Fibroblast of the aortic adventitia (primary cell): Measurements from ENCODE around the gene PLS3. TPM values are rescaled to one million over a fixed set of nuclear protein-coding genes. Genes with fewer than 3 reads are reported as not detected.

Source experiments
- DNase-seq: peaks from one replicate; pipeline ENCODE4 v3.0.0-alpha.2; 2010; ENCODE audit warnings: low read depth
- H3K4me3 ChIP-seq: 2 replicates; pipeline ENCODE4 v1.5.1; 2011; ENCODE audit warnings: low read depth, mild to moderate bottlenecking, control low read depth, low read length, moderate library complexity
- total RNA-seq: library from RNA; depleted of rRNA; stranded (reverse); fragments of >200 nt; gene quantifications from 2 replicates; pipeline ENCODE4 v1.2.3, GENCODE V29; 2012; ENCODE audit warnings: low replicate concordance
- TF ChIP-seq, protein P1 (sequence below): IDR thresholded peaks from 2 replicates; pipeline ENCODE4 v1.5.1; 2011; ENCODE audit warnings: mild to moderate bottlenecking, low read length, control low read depth, inconsistent platforms; ENCODE audit not compliant: insufficient read depth

PLS3 gene
- total RNA-seq, 1 donor = 309 TPM

- no peak overlapping the region for H3K4me3 ChIP-seq
- TF ChIP-seq, protein P1, sequence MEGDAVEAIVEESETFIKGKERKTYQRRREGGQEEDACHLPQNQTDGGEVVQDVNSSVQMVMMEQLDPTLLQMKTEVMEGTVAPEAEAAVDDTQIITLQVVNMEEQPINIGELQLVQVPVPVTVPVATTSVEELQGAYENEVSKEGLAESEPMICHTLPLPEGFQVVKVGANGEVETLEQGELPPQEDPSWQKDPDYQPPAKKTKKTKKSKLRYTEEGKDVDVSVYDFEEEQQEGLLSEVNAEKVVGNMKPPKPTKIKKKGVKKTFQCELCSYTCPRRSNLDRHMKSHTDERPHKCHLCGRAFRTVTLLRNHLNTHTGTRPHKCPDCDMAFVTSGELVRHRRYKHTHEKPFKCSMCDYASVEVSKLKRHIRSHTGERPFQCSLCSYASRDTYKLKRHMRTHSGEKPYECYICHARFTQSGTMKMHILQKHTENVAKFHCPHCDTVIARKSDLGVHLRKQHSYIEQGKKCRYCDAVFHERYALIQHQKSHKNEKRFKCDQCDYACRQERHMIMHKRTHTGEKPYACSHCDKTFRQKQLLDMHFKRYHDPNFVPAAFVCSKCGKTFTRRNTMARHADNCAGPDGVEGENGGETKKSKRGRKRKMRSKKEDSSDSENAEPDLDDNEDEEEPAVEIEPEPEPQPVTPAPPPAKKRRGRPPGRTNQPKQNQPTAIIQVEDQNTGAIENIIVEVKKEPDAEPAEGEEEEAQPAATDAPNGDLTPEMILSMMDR = no peak
- DNase-seq = no peak
These were observed 18.9 kb downstream of the PLS3 start for GRCh38 chrX:115579786-115580294.

GRCh38 chrX:115581759-115582615, 21.0 kb downstream of the PLS3 start:
- DNase-seq = no peak
- no peak overlapping the region for H3K4me3 ChIP-seq
- TF ChIP-seq, protein P1 = no peak

- TF ChIP-seq, protein P1 = no peak
- no peak for DNase-seq
- H3K4me3 ChIP-seq = no peak overlapping the region
These were observed 21.9 kb downstream of the PLS3 start for GRCh38 chrX:115582616-115583495.

GRCh38 chrX:115583496-115584004, 22.6 kb downstream of the PLS3 start:
- TF ChIP-seq, protein P1 = no peak
- DNase-seq = peak; percentile 51
- no peak overlapping the region for H3K4me3 ChIP-seq

DNA sequence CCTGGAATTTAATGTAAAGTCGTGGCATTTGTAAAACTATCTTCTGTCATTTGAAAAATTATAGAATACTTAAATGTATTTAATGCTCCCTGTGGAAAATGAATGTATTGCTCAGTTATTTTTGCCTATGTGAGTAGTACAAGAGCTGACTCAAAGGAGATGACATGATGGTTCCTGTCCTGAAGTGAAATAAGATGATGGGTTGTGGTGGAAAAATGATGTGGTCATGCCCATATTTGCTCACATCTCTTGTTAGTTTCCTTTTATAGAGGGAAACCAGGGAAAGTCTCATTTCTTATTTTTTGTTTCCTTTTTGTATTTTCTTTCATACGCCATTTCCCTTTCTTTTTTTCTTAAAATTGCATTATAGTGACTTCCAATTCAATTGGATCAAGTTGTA, 23.7 kb downstream of the PLS3 start:
- TF ChIP-seq, protein P1 = no peak
- H3K4me3 ChIP-seq = no peak overlapping the region
- DNase-seq = peak; percentile 27

- TF ChIP-seq, protein P1 = no peak
- H3K4me3 ChIP-seq = no peak overlapping the region
- peak; percentile 34 for DNase-seq
These were observed 27.2 kb downstream of the PLS3 start for GRCh38 chrX:115588179-115588578.
